NB4 (cell line): Measurements from ENCODE around the gene ATP6V0E1.

ENCODE experiments used
- CTCF ChIP-seq: IDR thresholded peaks from one replicate; pipeline ENCODE4 v1.5.1; 2012; ENCODE audit warnings: low read depth, low read length
- MAX ChIP-seq: IDR thresholded peaks from 2 replicates; pipeline ENCODE4 v1.6.1; 2011; ENCODE audit warnings: low read depth, low read length
- MYC ChIP-seq: IDR thresholded peaks from 2 replicates; pipeline ENCODE4 v1.6.1; 2011; ENCODE audit warnings: low read depth, low read length
- POLR2A ChIP-seq: IDR thresholded peaks from 2 replicates; pipeline ENCODE4 v1.6.1; 2011; ENCODE audit warnings: mild to moderate bottlenecking; ENCODE audit not compliant: insufficient read length; ENCODE audit errors: extremely low read depth

GRCh38 chr5:172939071-172939470, 44.5 kb upstream of the ATP6V0E1 start:
- TF ChIP-seq CTCF (peak; percentile 52), POLR2A (no peak), MYC (no peak), MAX (no peak)
